ENCODE results near the gene PTBP2. TPM values are rescaled to one million over a fixed set of nuclear protein-coding genes. Genes with fewer than 3 reads are reported as not detected.

PTBP2 gene
- total and polyA plus RNA-seq, 2 donors (not counting 1 experiment from before 2014, with no cell fraction given), result 18.7 to 33.6 TPM

- Histone ChIP-seq H2AFZ (ENCODE audit: insufficient read depth, low read depth, low read length, poor library complexity, severe bottlenecking) (no peak overlapping the region), H3K4me3 (ENCODE audit: control extremely low read depth in 1 of 5, extremely low read depth in 1 of 5, insufficient read depth in 1 of 5, low read depth in 2 of 5, low read length in 4 of 5) (no peak overlapping the region), H3K79me2 (ENCODE audit: control insufficient read depth, insufficient read depth, low read length) (peaks cover 44% of the 10 kb centered on the region), H3K27ac (ENCODE audit: low read length in 2 of 2) (no peak overlapping the region), H3K9ac (ENCODE audit: low read length) (no peak overlapping the region), H3K36me3 (replicated peaks in 1 of 2; ENCODE audit: control extremely low read depth in 1 of 2, control insufficient read depth in 1 of 2, extremely low read depth in 1 of 2, insufficient read depth in 2 of 2, low read length in 1 of 2) (peaks cover 12 to 28% of the 10 kb centered on the region in 2 experiments), H3K4me2 (replicated peaks; ENCODE audit: low read depth, low read length, poor library complexity, severe bottlenecking) (no peak overlapping the region), H4K20me1 (ENCODE audit: control insufficient read depth, insufficient read depth, low read length, poor library complexity, severe bottlenecking) (peaks cover 41% of the 10 kb centered on the region), H3K27me3 (replicated peaks in 1 of 4; ENCODE audit: control extremely low read depth in 1 of 4, control insufficient read depth in 3 of 4, insufficient read depth in 4 of 4, low read length in 3 of 4) (no peaks in the 10 kb centered on the region), H3K4me1 (ENCODE audit: control insufficient read depth in 2 of 2, insufficient read depth in 2 of 2, low read length in 2 of 2) (peaks cover 0 to 6% of the 10 kb centered on the region in 2 donors), H3K9me3 (ENCODE audit: control extremely low read depth in 1 of 3, control insufficient read depth in 2 of 3, insufficient read depth in 1 of 3, low read length in 2 of 3) (no peaks in the 10 kb centered on the region)
- TF ChIP-seq EZH2 (IDR thresholded peaks at IDR 0.05; ENCODE audit: borderline replicate concordance, insufficient read depth, low read depth, low read length, poor library complexity, severe bottlenecking), result no peak
- TF ChIP-seq, protein P1, sequence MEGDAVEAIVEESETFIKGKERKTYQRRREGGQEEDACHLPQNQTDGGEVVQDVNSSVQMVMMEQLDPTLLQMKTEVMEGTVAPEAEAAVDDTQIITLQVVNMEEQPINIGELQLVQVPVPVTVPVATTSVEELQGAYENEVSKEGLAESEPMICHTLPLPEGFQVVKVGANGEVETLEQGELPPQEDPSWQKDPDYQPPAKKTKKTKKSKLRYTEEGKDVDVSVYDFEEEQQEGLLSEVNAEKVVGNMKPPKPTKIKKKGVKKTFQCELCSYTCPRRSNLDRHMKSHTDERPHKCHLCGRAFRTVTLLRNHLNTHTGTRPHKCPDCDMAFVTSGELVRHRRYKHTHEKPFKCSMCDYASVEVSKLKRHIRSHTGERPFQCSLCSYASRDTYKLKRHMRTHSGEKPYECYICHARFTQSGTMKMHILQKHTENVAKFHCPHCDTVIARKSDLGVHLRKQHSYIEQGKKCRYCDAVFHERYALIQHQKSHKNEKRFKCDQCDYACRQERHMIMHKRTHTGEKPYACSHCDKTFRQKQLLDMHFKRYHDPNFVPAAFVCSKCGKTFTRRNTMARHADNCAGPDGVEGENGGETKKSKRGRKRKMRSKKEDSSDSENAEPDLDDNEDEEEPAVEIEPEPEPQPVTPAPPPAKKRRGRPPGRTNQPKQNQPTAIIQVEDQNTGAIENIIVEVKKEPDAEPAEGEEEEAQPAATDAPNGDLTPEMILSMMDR (IDR thresholded peaks at IDR 0.05), result no peak
- intact Hi-C loops (cut with micrococcal nuclease), result no loop called here
- ChIA-PET CTCF (no interaction called here), POLR2A (no interaction called here)
- Mint-ChIP-seq H3K9me3 (ENCODE audit: insufficient read depth) (no peaks in the 10 kb centered on the region), H3K27ac (no peak overlapping the region), H3K27me3 (no peaks in the 10 kb centered on the region), H3K4me3 (no peak overlapping the region), H3K4me1 (peaks cover 24% of the 10 kb centered on the region)
- no peak for ATAC-seq (ENCODE audit: low read depth)
- no CpG with 5 or more reads among the region's 2 CpGs for WGBS (ENCODE audit: insufficient coverage)
- no peak for DNase-seq
Measured at GRCh38 chr1:96749618-96750017, 28.0 kb downstream of the PTBP2 start.

- H3K36me3 ChIP-seq (replicated peaks in 1 of 2; ENCODE audit: control extremely low read depth in 1 of 2, control insufficient read depth in 1 of 2, extremely low read depth in 1 of 2, insufficient read depth in 2 of 2, low read length in 1 of 2), result peaks cover 16 to 33% of the 10 kb centered on the region in 2 experiments
- peaks cover 21% of the 10 kb centered on the region for H3K79me2 ChIP-seq (ENCODE audit: control insufficient read depth, insufficient read depth, low read length)
- H4K20me1 ChIP-seq (ENCODE audit: control insufficient read depth, insufficient read depth, low read length, poor library complexity, severe bottlenecking), result peaks cover 25% of the 10 kb centered on the region
- H3K4me3 ChIP-seq (ENCODE audit: control extremely low read depth in 1 of 5, extremely low read depth in 1 of 5, insufficient read depth in 1 of 5, low read depth in 2 of 5, low read length in 4 of 5), result no peak overlapping the region
- no peaks in the 10 kb centered on the region for H3K27me3 ChIP-seq (replicated peaks in 1 of 4; ENCODE audit: control extremely low read depth in 1 of 4, control insufficient read depth in 3 of 4, insufficient read depth in 4 of 4, low read length in 3 of 4)
- no peak for ATAC-seq (ENCODE audit: low read depth)
- H2AFZ ChIP-seq (ENCODE audit: insufficient read depth, low read depth, low read length, poor library complexity, severe bottlenecking), result no peak overlapping the region
- Mint-ChIP-seq H3K4me1 (peaks cover 16% of the 10 kb centered on the region), H3K4me3 (no peak overlapping the region), H3K9me3 (ENCODE audit: insufficient read depth) (no peaks in the 10 kb centered on the region), H3K27ac (no peak overlapping the region), H3K27me3 (no peaks in the 10 kb centered on the region)
- no peak for TF ChIP-seq EZH2 (IDR thresholded peaks at IDR 0.05; ENCODE audit: borderline replicate concordance, insufficient read depth, low read depth, low read length, poor library complexity, severe bottlenecking)
- TF ChIP-seq, protein P1 (IDR thresholded peaks at IDR 0.05), result no peak
- ChIA-PET CTCF (no interaction called here), POLR2A (no interaction called here)
- no peak overlapping the region for H3K9ac ChIP-seq (ENCODE audit: low read length)
- no peak for DNase-seq
- peaks cover 0 to 1% (median 0%) of the 10 kb centered on the region in 3 donors for H3K9me3 ChIP-seq (ENCODE audit: control extremely low read depth in 1 of 3, control insufficient read depth in 2 of 3, insufficient read depth in 1 of 3, low read length in 2 of 3)
- WGBS (ENCODE audit: insufficient coverage), result no CpG with 5 or more reads among the region's 2 CpGs
- no peak overlapping the region for H3K27ac ChIP-seq (ENCODE audit: low read length in 2 of 2)
- peaks cover 0 to 4% of the 10 kb centered on the region in 2 donors for H3K4me1 ChIP-seq (ENCODE audit: control insufficient read depth in 2 of 2, insufficient read depth in 2 of 2, low read length in 2 of 2)
- no peak overlapping the region for H3K4me2 ChIP-seq (replicated peaks; ENCODE audit: low read depth, low read length, poor library complexity, severe bottlenecking)
- intact Hi-C loops (cut with micrococcal nuclease), result no loop called here
Measured at GRCh38 chr1:96752394-96752793, 30.8 kb downstream of the PTBP2 start.

All from B cell (primary cell).